H1 (cell line): Measurements from ENCODE around the gene CAMKK1. TPM values are rescaled to one million over a fixed set of nuclear protein-coding genes. Genes with fewer than 3 reads are reported as not detected.

Source experiments
- E2F6 ChIP-seq: IDR thresholded peaks from 2 replicates; pipeline ENCODE4 v1.6.1; 2012; ENCODE audit warnings: inconsistent platforms
- GABPA ChIP-seq: IDR thresholded peaks from 2 replicates; pipeline ENCODE4 v1.6.1; 2011; ENCODE audit warnings: mild to moderate bottlenecking, low read length, moderate library complexity, borderline replicate concordance; ENCODE audit not compliant: insufficient read depth
- HDAC6 ChIP-seq: IDR thresholded peaks from one replicate; pipeline ENCODE4 v1.7.1; 2012; ENCODE audit warnings: low read depth, mild to moderate bottlenecking, inconsistent platforms, low read length, moderate library complexity
- KDM4A ChIP-seq: IDR thresholded peaks from one replicate; pipeline ENCODE4 v1.7.1; 2012; ENCODE audit warnings: low read depth, mild to moderate bottlenecking, moderate library complexity, low read length, inconsistent platforms; ENCODE audit not compliant: severe bottlenecking
- MAFK ChIP-seq: IDR thresholded peaks from 2 replicates; pipeline ENCODE4 v1.6.1; 2012; ENCODE audit warnings: low read depth, mild to moderate bottlenecking, improper control_type of control experiment, low read length
- NRF1 ChIP-seq: IDR thresholded peaks from 2 replicates; pipeline ENCODE4 v1.6.1; 2011; ENCODE audit warnings: mild to moderate bottlenecking, low read depth, low read length, improper control_type of control experiment
- polyA plus RNA-seq, 7 experiments: library from polyadenylated mRNA; depleted of rRNA in 3 of 7; stranded (reverse) in 5 of 7; unstranded in 2 of 7; fragments of >200 nt in 5 of 7; fragments of 200-250 nt in 2 of 7; gene quantifications; 1 replicate in 5 of 7; 2 replicates in 1 of 7; 4 replicates in 1 of 7; pipeline versions ENCODE4 v1.2.1 to v1.2.3, GENCODE V29; 2011 to 2013; ENCODE audit warnings: missing spikeins in 2 of 7, mixed read lengths in 2 of 7
- total RNA-seq: library from RNA; stranded (reverse); fragmentation: NEBNext Ultra II Directional; extraction: Animal tissue kit (Norgen Biotek cat#: 25700); gene quantifications from 2 replicates; pipeline ENCODE4 v1.2.1, GENCODE V29; 2021
- TF ChIP-seq, protein P1 (sequence below), 3 experiments: IDR thresholded peaks; 1 replicate in 2 of 3; 2 replicates in 1 of 3; pipeline versions ENCODE4 v1.5.1 to v1.6.1; 2011; ENCODE audit warnings: low read length in 3 of 3, mild to moderate bottlenecking in 3 of 3, inconsistent platforms in 2 of 3, low read depth in 1 of 3, moderate library complexity in 1 of 3; ENCODE audit not compliant: insufficient read depth in 1 of 3; ENCODE audit errors: control extremely low read depth in 1 of 3

Gene CAMKK1
- total and polyA plus RNA-seq, 2 of the 8 experiments (the other 6 are each of a cell fraction or from before 2014, with no cell fraction given): 7.1 to 7.6 TPM

GRCh38 chr17:3817851-3818605, 74.8 kb downstream of the CAMKK1 start (continued):
- TF ChIP-seq, protein P1, sequence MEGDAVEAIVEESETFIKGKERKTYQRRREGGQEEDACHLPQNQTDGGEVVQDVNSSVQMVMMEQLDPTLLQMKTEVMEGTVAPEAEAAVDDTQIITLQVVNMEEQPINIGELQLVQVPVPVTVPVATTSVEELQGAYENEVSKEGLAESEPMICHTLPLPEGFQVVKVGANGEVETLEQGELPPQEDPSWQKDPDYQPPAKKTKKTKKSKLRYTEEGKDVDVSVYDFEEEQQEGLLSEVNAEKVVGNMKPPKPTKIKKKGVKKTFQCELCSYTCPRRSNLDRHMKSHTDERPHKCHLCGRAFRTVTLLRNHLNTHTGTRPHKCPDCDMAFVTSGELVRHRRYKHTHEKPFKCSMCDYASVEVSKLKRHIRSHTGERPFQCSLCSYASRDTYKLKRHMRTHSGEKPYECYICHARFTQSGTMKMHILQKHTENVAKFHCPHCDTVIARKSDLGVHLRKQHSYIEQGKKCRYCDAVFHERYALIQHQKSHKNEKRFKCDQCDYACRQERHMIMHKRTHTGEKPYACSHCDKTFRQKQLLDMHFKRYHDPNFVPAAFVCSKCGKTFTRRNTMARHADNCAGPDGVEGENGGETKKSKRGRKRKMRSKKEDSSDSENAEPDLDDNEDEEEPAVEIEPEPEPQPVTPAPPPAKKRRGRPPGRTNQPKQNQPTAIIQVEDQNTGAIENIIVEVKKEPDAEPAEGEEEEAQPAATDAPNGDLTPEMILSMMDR (IDR thresholded peaks at IDR 0.05; ENCODE audit: control extremely low read depth in 1 of 3, insufficient read depth in 1 of 3, low read depth in 1 of 3, low read length in 3 of 3): no peak
- no peak for TF ChIP-seq KDM4A
- TF ChIP-seq HDAC6: no peak
- no peak for TF ChIP-seq NRF1
- TF ChIP-seq MAFK: no peak
- TF ChIP-seq E2F6: no peak
- TF ChIP-seq GABPA: no peak
